Measurements from ENCODE around the gene EFHD2.

- TF ChIP-seq, protein P1, sequence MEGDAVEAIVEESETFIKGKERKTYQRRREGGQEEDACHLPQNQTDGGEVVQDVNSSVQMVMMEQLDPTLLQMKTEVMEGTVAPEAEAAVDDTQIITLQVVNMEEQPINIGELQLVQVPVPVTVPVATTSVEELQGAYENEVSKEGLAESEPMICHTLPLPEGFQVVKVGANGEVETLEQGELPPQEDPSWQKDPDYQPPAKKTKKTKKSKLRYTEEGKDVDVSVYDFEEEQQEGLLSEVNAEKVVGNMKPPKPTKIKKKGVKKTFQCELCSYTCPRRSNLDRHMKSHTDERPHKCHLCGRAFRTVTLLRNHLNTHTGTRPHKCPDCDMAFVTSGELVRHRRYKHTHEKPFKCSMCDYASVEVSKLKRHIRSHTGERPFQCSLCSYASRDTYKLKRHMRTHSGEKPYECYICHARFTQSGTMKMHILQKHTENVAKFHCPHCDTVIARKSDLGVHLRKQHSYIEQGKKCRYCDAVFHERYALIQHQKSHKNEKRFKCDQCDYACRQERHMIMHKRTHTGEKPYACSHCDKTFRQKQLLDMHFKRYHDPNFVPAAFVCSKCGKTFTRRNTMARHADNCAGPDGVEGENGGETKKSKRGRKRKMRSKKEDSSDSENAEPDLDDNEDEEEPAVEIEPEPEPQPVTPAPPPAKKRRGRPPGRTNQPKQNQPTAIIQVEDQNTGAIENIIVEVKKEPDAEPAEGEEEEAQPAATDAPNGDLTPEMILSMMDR (tag by site-specific recombination; IDR thresholded peaks at IDR 0.05) = no peak
- TF ChIP-seq ZNF416 (tag by site-specific recombination; IDR thresholded peaks at IDR 0.05) = no peak
- TF ChIP-seq PRDM10 (tag by site-specific recombination; IDR thresholded peaks at IDR 0.05) = no peak
- TF ChIP-seq KLF7 (tag by site-specific recombination; IDR thresholded peaks at IDR 0.05; ENCODE audit: borderline replicate concordance) = no peak
- TF ChIP-seq, protein P2, sequence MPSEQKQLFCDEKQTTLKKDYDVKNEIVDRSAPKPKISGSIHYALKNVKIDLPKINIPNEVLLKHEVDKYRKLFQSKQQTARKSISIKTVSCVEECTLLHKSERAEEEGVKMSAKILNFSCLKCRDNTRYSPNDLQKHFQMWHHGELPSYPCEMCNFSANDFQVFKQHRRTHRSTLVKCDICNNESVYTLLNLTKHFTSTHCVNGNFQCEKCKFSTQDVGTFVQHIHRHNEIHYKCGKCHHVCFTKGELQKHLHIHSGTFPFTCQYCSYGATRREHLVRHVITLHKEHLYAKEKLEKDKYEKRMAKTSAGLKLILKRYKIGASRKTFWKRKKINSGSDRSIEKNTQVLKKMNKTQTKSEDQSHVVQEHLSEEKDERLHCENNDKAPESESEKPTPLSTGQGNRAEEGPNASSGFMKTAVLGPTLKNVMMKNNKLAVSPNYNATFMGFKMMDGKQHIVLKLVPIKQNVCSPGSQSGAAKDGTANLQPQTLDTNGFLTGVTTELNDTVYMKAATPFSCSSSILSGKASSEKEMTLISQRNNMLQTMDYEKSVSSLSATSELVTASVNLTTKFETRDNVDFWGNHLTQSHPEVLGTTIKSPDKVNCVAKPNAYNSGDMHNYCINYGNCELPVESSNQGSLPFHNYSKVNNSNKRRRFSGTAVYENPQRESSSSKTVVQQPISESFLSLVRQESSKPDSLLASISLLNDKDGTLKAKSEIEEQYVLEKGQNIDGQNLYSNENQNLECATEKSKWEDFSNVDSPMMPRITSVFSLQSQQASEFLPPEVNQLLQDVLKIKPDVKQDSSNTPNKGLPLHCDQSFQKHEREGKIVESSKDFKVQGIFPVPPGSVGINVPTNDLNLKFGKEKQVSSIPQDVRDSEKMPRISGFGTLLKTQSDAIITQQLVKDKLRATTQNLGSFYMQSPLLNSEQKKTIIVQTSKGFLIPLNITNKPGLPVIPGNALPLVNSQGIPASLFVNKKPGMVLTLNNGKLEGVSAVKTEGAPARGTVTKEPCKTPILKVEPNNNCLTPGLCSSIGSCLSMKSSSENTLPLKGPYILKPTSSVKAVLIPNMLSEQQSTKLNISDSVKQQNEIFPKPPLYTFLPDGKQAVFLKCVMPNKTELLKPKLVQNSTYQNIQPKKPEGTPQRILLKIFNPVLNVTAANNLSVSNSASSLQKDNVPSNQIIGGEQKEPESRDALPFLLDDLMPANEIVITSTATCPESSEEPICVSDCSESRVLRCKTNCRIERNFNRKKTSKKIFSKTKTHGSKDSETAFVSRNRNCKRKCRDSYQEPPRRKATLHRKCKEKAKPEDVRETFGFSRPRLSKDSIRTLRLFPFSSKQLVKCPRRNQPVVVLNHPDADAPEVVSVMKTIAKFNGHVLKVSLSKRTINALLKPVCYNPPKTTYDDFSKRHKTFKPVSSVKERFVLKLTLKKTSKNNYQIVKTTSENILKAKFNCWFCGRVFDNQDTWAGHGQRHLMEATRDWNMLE (tag by site-specific recombination; conservative IDR thresholded peaks at IDR 0.05; ENCODE audit: low read depth) = no peak
- no peak for TF ChIP-seq KLF16 (tag by site-specific recombination; IDR thresholded peaks at IDR 0.05)
- TF ChIP-seq OSR2 (tag by site-specific recombination; IDR thresholded peaks at IDR 0.05) = peak; percentile 39; the same call in 1 of the 2 replicates
Measured at GRCh38 chr1:15426492-15427279, 17.0 kb downstream of the EFHD2 start.

Data from HEK293 (cell line).